Hepatocyte (in vitro differentiated cells): ENCODE data around the gene EXOC7.

ENCODE experiments used
- CTCF ChIP-seq: fragments of 200-600 bp; sonication (generic); IDR thresholded peaks from 2 replicates; pipeline ENCODE4 v1.5.1; 2016; ENCODE audit warnings: antibody characterized with exemption, mild to moderate bottlenecking; ENCODE audit not compliant: poor library complexity
- EZH2 ChIP-seq: fragments of 200-600 bp; sonication (generic); IDR thresholded peaks from 2 replicates; pipeline ENCODE4 v1.6.1; 2016; ENCODE audit warnings: antibody characterized with exemption, mild to moderate bottlenecking, borderline replicate concordance

- no peak for TF ChIP-seq CTCF
- TF ChIP-seq EZH2 = no peak
Observed at GRCh38 chr17:76053246-76054111, 50.1 kb downstream of the EXOC7 start.
